GM18517 (cell line): ENCODE measurements around the gene KIZ.

Source experiments
- ATAC-seq: cut with Tn5 transposase; IDR thresholded peaks from one replicate; pipeline ENCODE4 v1.9.1; 2021; ENCODE audit warnings: mild to moderate bottlenecking, moderate library complexity; ENCODE audit not compliant: unreplicated experiment

Gene KIZ

GRCh38 chr20:21258411-21258810 is 132.5 kb downstream of the KIZ start:
- ATAC-seq, result no peak

- ATAC-seq, result no peak
Observed at GRCh38 chr20:21259346-21259745, 133.5 kb downstream of the KIZ start.

- ATAC-seq, result no peak
Observed at GRCh38 chr20:21262812-21263211, 136.9 kb downstream of the KIZ start.

DNA sequence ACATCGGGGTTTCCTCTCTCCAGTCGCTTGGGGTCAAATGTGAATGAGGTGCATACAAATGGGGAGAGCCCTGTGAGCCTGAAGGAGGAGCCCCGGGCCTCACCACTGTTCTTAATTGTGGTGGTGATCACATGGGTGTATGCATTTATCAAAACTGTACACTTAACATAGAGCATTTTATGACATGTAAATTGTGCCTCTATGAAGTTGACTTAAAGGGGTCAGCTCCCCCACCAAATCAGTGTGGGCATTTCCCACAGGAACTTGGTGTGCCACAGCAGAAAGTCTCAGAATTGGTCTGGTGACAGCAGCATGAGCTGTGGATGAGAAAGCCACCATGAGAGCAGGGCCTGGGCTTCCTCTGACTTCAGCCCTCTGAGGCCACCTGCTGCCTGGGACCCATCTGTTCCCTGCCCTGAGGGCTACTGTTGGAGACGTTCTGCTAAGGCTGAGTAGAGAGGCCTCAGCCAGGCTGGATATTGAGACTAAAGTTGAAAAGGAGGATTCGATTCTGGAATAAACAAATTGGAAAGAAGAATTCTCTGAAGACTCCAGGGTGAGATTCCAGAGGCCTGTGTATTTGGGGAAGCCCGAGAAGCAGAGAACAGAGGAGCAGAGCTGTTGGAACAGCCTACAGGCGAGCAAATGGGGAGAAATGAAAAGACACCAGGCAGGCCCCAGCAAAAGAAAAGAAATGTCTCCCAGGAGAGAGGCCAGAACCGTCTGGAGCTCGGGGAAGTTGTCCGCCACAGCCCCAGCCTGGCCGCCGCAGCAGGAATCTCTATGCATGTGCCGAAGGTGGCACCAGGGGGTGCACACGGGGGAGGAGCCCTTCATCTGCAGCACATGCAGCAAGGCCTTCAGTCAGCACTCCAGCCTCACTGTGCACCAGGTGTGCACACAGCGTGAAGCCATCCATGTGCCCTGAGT is 139.6 kb downstream of the KIZ start:
- ATAC-seq, result no peak

DNA sequence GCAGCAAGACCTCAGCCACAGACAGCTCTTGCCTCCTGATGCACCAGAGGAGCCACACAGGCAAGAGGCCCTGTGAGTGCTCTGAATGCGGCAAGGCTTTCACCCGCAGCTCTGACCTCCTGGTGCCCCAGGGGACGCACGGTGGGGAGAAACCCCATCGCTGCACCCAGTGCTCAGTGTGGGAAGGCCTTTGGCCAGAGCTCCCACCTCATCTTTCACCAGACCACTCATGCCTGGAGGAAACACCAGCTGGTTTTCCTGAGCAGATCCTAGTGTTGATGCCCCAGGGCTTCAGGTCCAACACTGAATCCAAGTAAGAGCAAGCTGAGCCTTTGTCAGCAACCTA is 140.3 kb downstream of the KIZ start:
- no peak for ATAC-seq

DNA sequence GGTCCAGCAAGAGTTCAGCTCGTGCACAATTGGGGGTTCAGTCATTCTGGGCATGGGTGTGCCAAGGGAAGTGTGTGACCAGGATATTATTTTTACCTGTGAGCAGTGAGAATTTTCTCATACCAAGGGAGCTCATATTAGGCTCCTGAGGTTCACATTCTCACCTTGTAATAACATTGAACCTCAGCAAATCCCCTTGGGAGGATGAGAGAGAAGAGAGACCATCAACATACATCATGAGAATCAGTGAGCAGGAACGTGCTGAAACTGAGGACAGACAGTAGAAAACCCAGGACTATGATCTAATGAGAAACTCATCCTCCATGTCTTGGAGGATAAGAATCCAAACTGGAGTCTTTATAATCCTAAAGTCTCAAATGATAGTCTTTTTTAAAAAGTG is 143.9 kb downstream of the KIZ start:
- ATAC-seq, result no peak

- no peak for ATAC-seq
Observed at GRCh38 chr20:21270806-21271205, 144.9 kb downstream of the KIZ start.

GRCh38 chr20:21272279-21272678 is 146.4 kb downstream of the KIZ start:
- ATAC-seq, result peak; percentile 49

- peak; percentile 82 for ATAC-seq
Observed at GRCh38 chr20:21272679-21273078, 146.8 kb downstream of the KIZ start.

DNA sequence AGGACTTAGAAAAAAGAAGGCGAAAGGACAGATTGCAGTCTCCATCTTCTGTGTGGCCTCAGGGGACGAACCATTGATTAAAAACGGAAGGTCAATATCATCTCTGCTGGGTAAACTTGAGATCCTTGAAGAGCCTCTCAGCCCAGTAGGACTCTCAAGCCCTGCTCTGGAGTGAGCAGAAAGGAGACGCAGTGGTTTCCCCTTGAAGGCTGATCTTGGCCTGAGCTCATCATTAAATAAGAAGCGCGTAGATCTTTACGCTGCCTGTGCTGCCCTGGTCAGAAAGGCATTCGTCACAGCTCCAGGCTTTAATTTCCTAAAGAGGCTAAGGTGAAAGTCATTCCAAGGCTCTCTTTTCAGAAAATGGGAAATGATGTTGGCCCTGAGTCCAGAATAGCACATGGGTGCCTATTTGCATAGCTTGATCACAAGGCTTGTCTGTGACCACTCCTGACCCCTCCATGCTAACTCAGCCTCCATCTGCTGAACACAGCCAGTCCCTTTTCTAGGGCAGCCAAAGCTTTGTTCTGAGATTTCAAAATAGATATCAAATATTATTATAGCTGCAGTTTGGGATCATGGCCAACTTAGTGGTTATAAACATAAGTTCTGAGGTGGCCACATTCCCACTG is 148.0 kb downstream of the KIZ start:
- no peak for ATAC-seq

DNA sequence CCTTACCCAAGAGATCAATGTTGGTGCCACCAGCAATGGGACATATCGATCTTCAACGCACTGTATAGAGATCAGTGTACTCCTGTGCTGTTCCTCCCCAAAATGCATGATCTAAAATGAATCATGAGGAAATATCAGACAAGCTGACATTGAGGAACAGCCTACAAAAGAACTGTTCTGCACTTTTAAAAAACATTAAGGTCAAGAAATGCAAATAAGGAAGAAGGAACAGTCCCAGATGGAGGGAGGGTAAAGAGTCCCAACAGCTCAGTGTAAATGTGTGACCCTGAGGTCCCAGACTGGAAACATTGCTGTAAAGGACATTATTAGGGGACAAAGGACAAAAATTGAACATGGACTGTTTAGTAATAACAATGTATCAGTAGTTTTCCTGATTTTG is 152.9 kb downstream of the KIZ start:
- ATAC-seq, result no peak

DNA sequence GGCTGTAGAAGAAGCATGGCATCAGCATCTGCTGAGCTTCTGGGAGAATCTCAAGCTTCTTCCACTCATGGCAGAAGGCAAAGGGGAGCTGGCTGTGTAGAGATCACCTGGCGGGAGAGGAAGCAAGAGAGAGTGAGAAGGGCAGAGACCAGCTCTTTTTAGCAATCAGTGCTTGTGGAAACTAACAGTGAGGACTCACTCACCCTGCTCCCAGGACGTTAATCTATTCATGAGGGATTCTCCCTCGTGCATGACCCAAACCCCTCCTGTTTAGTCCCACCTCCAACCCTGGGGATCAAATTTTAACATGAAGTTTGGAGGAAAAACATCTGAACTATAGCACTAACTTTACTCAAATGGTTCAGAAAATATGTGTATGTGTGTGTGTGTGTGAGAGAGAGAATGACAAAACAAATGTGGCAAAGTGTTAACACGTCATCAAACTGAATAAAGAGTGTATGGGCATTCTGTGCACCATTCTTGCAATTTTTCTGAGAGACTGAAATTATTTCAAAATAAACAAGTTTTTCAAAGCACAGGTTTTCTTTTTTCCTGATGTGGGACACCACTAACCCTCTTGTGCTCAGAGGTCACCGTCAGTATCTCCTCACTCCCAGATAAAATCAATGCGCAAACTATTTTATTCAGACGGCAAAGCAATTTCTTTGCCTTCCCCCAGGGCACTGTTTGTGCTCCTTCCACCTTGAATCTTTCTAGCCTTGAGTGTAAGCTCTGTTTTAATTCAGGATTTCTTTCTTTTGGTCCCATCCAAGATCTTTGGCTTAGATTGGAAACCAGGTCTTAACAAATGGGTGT is 154.0 kb downstream of the KIZ start:
- no peak for ATAC-seq

GRCh38 chr20:21280522-21281016 is 154.7 kb downstream of the KIZ start:
- no peak for ATAC-seq

GRCh38 chr20:21286775-21287174 is 160.9 kb downstream of the KIZ start:
- no peak for ATAC-seq

DNA sequence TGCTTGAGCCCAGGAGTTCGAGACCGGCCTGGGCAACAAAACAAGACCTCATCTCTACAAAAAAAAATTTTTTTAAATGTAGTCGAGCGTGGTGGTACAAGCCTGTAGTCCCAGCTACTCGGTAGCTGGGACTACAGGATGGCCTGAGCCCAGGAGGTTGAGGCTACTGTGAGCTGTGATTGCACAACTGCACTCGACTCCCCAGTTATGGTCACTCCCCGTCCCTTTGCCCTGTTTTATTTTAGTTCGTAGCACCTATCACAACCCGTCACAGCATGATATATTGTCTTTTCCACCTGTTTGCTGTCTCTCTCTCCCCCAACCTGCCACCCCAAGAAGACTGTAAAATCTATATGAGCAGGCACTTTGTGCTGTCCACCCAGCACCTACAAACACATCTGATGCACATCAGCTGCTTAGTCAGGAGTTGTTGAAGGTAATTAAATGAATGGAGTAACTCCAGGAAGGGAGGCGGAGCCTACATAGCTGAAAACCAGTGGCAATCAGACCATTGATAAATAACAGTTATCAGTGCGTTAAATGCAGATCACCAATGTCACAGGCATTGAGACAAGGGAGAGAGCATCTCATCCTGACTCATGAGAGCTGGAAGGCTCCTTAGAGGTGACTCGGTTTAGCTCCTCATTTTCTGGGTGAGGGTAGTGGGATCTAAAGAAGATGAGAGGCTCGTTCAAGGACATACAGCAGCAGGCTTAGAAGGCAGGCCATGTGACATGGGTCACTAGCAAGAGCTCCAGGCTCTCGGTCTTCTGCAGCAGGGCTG is 162.9 kb downstream of the KIZ start:
- ATAC-seq, result no peak

- no peak for ATAC-seq
Observed at GRCh38 chr20:21289651-21290050, 163.8 kb downstream of the KIZ start.

DNA sequence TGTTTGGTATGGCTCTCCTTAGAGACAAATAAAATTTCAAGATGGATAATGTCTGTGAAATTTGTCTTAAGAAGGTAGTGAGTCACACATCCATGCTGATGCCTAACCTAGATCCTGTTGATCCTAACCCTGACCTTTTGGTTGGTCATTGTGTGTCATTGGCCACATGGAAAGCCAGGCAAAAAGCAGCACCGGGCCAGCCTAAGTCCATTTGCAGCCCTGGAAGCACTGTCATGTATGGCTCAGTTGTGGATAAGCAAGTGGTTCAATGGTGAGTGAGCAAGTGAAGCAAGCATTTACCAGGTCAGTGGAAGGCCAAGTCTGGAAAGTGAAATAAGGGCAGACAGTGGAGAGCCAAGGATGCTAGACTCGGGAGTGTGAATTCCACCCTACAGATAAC is 165.1 kb downstream of the KIZ start:
- ATAC-seq, result no peak

GRCh38 chr20:21294755-21295154 is 168.9 kb downstream of the KIZ start:
- no peak for ATAC-seq
